EH (cell line): ENCODE results near the gene NHERF2.
A peak's percentile ranks its signal among the peaks of the same experiment; 100 is the strongest.

Experiments
- DNase-seq: peaks from one replicate; pipeline ENCODE4 v3.0.0-alpha.2; 2015; ENCODE audit warnings: low read depth

The NHERF2 gene

DNA sequence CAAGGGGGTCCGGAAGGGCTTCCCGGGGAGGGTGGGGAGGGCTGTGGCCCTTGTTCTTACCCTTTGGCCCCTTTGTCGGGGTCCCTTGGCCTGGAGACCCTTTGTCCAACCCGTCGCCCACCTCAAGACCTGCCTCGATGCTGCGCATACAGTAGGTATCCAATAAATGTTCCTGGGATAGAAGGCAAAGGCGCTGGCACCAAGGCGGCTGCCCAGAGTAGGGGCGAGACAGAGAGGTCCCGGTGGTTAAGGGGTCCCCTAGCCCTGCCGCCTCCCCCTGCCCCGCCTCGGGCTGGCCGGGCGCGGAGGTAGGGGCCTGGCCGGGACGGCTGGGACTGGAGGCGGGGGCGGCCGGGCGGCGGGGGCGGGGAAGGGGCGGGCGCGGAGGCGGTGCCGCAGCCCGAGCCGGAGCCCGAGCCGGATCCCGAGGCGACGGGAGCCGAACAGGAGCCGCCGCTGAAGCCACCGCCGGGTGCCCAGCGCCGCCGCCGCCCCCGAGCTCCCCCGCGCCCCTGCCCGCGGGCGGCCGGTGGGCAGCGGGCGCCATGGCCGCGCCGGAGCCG lies at the start of gene NHERF2:
TSS of gene NHERF2 (plus strand) at position 442 of the 563 bp plus-strand sequence. CDS start at position 546, 104 bp downstream.
- peak; percentile 52 for DNase-seq

DNA sequence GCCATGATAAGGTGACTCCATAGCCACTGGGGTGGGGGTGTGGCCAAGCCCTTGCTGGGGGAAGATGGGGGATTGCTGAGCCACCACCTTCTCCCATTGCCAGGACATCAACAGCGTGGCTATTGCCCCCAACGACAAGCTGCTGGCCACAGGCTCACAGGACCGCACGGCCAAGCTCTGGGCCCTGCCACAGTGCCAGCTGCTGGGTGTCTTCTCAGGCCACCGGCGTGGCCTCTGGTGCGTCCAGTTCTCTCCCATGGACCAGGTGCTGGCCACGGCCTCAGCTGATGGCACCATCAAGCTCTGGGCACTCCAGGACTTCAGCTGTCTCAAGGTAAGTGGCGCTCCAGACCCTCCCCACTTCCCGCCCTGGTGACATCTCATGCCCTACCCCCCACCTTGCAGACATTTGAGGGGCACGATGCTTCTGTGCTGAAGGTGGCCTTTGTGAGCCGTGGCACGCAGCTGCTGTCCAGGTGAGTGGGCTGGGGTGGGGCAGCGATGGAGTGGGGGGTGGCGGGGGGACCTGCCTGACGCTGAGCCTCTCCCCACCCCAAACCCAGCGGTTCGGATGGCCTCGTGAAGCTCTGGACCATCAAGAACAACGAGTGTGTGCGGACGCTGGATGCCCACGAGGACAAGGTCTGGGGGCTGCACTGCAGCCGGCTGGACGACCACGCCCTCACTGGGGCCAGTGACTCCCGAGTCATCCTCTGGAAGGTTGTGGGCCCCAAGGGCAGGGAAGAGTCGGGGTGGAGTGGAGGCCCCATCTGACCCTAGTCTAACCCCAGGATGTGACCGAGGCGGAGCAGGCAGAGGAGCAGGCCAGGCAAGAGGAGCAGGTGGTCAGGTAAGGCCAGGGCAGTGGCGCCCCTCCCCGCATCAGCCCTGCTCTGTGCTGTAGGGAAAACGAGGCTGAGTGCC lies 49.5 kb upstream of the NHERF2 start:
- no peak for DNase-seq

DNA sequence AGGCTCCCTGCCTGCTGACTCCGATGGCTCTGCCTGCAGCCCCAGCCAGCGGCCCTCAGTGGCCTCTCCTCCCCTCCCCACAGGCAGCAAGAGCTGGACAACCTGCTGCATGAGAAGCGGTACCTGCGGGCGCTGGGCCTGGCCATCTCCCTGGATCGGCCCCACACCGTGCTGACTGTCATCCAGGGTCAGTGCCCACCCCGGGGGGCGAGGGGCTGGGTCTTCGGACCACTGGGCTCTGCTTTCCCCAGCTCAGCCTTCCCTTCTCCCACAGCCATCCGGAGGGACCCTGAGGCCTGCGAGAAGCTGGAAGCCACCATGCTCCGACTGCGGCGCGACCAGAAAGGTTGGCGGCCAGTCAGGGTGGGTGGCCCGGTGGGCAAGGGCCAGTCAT lies 48.8 kb upstream of the NHERF2 start:
- DNase-seq: no peak

DNA sequence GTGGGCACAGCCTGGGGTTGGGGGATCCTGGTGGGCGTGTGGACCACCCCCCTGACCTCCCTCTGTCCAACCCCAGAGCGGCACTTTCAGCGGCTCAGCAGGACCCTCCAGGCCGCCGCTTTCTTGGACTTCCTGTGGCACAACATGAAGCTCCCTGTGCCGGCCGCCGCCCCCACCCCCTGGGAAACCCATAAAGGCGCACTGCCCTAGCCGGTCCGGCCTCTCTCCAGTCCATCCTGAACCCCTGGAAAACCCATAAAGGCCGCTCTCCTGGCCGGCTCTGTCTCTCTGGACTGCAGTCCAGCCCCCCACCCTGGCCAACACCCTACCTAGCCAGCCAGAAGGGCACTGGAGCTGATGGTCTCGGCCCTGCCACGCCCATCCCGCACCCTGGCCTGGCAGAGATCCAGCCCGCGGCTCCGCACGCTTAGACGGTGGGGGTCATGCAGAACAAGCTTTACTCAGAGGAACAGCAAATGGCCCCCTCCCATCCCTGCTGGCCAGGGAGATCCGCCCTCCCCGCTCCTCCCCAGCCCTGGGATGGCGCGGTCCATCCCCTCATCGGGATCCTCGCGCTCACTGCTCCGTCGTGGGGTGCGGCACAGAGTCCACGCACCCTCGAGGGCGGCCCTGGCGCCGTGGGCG lies 48.1 kb upstream of the NHERF2 start:
- no peak for DNase-seq

DNA sequence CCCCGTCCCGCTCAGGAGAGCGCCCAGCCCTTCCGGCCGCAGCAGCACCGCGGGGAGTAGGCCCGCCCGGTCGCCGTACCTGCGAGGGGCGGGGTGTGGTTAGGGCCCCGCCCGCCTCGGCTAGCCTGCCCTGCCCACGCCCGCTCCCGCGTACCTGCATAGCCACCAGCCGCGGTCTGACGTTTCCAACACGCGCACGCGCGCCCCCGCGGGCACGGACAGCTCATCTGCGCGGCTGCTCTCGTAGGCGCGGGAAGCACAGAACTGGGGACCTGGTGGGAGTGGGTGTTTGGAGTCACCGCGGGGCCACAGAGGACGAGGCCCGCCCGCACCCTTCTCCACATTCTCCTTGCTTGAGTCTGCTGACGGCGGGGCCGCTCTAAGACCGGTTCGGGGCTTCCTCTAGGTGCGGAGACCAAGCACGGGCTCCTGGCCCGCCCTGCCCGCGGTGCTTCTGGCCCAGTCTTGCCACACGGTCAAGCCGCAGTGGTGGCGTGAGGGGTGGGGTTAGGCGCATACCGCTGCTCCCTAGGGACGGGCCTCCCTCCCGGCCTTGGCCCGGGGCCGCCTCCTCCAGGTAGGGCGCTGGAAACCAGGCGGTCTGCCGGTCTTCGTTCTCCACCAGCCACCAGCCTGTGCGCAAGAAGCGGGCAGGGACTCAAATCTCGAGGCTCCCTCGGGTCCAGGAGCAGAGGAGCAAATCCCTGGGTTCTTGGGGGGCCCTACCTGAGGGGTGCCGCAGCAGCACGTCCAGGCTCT lies 47.3 kb upstream of the NHERF2 start:
- DNase-seq: no peak

DNA sequence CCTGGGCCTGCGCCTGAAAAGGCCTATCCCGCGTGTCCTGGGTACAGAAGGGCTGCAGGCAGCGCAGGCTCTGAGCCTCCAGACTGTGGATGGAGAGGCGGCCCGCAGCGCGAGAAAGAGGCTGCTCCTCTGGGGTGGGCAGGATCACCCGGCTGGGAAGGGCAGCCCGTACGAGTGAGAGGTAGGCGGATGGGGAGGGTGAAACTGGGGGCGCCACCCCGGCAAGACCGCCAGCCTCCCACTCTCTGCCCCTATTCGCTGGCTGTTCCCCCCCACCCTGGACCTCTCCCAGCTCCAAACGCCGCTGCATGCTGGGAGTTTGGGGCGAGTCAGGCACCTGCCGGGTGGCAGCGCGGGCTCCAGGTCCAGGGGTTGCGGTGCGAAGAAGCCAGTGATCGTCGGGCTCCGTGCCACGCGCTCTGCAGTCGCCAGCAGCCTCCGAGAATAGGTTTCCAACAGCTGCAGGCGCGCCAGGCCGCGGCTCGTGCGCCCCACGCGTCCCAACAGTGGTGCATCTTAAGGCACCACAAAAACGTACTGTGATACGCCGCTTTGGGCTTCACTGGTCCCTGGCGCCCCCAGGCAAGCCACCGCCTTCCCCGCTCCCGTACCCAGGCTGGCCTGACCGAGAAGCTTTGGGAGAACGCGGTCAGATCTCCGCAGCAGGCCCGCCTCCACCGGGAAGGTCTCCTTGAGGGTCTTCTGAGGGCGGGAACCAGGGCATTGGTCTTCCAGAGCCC lies 46.5 kb upstream of the NHERF2 start:
- no peak for DNase-seq

DNA sequence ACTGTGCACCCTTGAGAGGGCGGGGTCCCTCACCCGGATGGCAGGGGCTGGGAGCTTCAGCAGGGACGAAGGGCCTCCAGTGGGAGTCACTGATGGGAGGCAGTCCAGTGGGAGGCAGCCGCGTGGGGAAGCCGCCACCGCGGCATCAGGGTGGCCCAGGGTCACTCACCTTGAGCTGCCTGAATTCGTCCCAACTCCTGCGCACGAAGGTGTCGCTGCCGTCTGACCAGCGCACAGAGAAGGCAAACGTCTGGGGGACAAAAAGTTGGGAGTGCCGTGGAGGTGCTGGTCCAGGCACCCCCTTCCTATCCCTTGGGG lies 46.0 kb upstream of the NHERF2 start:
- no peak for DNase-seq

DNA sequence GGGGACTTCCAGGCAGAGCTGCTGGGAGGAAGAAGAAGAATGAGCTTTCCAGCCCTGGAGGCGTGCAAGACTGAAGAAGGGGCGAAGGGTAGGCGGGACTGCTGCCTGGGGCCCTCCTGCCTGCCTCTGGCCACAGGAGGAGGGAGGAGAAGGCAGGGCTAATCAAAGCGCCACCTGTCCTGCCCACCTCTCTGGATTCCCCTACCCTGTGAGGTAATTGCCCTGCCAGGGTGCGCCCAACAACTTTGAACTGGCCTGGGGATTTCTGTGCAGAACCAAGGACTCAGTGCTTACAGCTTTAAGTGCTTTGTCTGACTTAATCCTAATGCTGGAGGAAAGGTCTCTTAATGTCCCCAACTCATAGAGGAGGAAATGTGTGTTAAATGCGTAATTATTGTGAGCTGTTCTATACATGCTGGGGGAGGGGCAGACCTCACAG lies 45.3 kb upstream of the NHERF2 start, which contains the start of gene NOXO1:
TSS of gene NOXO1 (minus strand) at position 72 of the 439 bp plus-strand sequence. CDS start 290 bp downstream, outside the sequence.
- DNase-seq: no peak

DNA sequence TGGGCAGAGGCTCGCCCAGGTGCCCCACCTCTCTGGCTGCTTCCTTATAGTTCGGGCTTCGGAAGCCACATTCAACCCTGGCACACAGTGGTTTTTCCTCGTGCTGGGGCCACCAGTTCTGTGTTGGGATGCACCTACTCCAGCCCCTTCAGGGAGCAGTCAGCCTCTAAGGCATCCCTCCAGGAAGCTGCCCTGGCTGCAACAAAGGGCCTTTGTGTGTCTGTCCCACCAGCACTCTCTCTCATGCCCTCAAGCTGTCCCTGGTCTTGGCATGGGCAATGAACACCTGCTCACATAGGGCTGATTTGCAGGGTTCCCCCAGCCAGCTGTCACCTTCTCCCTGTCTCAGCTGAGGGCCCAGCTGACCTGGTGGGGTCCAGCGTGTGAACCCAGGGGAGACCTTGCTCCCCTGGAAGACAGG lies 44.7 kb upstream of the NHERF2 start:
- no peak for DNase-seq

DNA sequence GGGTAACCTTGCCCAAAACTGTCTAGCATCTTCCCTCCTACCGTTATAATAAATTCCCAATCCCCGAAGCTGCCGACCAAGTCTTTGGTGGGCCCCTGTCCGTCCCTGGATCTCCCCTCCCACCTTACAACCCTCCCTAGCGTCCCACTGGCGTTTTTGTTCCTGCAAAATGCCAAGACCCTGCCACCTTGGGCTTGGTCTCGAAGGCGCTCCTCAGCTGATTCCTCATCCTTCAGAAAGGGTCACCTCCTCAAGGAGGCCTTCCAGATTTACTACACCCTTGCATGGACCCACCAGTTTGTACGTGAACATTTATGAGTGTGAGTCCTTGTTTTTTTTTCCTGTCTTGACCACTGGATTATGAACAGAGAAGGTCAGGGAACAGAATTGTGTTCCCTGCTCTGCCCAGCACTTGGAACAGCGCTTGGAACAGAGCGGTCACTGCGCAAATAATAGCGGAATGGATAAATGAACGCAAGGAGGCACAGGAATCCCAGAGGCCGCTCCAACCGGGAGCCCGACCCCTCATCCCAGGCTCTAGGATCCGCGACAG lies 43.6 kb upstream of the NHERF2 start:
- DNase-seq: no peak

DNA sequence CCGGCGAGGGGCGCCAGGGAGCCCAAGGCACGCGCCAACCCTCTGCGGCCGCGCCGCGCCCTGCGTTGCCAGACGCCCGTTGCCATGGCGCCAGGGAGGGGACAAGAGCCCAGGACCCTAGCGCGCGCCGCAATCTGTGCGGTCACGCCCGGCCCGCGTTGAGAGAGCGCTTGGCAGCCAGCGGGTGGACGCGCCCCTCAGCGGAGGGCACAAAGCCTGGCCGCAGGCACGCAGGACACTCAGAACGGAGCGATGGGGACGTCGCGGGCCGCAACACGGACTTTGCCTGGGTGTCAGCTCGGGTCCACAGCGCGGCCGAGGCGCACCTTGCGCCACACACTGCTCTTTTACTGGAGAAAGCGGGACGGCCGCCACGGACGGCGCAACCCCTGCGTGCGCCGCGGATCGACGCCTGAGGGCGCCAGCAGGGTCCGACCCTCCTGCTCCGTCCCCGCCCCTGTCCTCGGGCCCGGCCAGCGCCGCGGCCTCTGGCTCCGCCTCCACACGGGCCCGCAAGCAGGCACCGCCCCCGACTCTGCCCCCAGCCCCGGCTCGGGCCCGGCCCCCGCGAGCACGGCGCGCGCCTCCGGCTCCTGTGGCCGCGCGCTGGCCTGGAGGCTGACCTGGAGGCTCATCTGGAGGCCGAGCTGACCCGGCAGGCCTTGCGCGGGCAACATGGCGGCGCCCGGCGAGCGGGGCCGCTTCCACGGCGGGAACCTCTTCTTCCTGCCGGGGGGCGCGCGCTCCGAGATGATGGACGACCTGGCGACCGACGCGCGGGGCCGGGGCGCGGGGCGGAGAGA lies 43.0 kb upstream of the NHERF2 start, which contains the start of gene GFER:
TSS of gene GFER (plus strand) at position 650 of the 803 bp plus-strand sequence. CDS start at position 676, 26 bp downstream.
- peak; percentile 92 for DNase-seq

DNA sequence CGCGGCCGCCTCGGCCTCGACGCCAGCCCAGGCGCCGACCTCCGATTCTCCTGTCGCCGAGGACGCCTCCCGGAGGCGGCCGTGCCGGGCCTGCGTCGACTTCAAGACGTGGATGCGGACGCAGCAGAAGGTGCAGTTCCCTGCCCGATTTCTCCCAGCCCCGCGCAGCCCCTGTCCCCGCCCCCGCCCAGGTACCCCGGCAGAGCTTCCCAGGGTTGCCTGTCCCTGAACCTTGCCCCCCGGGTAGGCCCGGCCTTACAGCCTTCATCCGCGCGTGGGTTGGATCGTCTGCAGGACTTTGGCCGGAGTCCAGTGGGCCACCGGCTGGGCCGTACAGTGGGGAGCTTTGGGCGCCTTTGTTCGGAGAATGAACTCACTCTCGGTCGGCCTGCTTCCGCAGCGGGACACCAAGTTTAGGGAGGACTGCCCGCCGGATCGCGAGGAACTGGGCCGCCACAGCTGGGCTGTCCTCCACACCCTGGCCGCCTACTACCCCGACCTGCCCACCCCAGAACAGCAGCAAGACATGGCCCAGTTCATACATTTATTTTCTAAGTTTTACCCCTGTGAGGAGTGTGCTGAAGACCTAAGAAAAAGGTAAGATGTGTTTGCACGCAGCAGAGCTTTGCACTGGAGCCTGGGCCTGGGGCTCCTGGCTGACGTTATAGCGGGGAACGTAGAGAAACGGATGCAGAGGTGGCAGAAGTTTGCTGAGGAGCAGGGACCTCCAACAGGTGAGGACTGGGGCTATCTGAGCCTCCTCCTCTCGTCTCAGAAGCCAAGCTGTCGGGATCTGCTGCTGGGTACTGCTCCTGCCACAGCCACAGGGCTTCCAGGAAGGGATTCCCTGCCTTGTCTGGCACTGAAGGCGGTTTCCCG lies 42.1 kb upstream of the NHERF2 start:
- peak; percentile 31 for DNase-seq

DNA sequence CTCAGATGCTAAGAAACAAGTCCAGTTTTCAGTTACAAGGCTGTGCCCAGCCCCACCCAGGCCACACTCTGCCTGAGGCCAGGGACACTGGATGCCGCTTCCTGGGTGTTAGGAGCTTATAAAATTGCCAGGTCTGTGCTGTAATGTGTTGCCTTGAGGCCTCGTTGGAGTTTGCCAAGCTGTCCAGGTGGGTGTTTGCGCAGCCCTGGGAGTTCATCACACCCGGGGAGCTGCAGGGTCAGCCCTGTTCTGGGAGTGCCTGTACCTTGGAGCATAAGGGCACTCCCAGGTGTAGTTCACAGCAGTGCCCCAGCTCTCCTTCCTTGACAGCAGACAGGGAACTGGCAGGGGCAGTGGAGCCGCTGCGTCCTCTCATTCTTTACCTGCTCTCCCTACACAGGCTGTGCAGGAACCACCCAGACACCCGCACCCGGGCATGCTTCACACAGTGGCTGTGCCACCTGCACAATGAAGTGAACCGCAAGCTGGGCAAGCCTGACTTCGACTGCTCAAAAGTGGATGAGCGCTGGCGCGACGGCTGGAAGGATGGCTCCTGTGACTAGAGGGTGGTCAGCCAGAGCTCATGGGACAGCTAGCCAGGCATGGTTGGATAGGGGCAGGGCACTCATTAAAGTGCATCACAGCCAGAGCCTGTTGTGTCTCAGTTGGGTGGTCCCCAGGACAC lies 41.1 kb upstream of the NHERF2 start:
- DNase-seq: no peak

DNA sequence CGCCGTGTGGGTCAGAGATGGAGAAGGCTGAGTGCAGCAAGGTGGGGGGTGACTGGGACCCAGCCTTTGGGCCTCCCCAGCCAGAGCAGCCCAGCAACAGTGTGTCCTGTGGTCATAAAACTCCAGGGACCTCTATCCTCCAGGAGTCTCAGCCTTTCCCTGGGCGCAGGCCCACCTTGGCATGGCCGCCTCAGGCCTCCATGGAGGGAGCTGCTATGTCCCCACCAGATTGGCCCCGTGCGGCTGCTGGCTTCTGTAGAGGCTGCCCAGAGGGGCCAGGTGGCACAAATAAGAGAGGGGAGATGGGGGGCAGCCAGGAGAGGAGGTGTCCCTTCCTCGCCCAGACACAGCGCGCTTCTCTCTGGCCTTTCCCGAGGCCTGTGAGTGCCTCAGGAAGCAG lies 39.5 kb upstream of the NHERF2 start:
- DNase-seq: no peak

DNA sequence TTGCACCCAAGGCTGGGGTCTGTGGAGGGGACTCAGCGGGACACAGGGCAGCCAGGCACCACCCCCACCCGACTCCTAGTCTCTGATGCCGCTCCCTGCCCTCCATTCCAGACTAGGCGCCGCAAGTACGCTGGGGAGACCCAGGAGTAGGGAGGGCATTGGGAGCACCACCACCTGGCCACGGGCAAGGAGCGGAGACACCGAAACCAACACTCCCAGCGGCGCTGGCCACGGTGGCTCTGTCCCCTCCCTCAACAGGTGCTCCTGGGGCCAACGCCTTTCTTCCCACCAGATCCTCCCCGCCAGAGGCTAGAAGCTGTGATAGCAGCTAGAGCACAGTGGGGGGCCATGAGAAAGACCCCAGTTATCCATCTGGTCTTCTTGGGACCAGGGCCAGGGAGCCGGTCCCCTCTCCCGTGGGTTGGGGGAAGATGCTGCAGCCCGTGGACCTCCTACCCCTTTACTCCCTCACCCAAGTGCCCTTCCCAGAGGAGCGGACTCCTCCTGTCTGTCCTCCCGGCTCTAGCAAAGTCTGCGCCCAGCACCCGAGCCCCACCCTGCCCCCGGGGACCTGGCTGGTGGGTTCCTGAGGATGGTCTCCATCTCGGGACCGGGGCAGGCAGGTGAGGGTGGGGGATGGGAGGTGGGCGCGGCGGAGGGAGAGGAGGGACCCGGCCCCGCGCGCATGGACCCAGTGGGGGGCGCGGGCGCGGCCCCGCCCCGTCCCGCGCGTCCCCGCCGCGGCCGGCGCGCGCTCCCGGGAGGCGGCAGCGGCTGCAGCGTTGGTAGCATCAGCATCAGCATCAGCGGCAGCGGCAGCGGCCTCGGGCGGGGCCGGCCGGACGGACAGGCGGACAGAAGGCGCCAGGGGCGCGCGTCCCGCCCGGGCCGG lies 37.2 kb upstream of the NHERF2 start, which contains the start of gene SYNGR3:
TSS of gene SYNGR3 (plus strand) at position 762 of the 892 bp plus-strand sequence. CDS start 133 bp downstream, outside the sequence.
- DNase-seq: peak; percentile 31

DNA sequence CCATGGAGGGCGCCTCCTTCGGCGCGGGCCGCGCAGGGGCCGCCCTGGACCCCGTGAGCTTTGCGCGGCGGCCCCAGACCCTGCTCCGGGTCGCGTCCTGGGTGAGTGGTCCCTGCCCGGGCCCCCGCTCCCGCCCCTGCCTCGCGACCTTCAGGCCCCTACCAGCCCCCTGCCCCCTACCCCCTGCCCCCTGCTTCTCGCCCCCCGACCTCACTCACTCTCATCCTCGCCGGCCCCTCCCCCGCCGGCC lies 36.7 kb upstream of the NHERF2 start:
- no peak for DNase-seq

DNA sequence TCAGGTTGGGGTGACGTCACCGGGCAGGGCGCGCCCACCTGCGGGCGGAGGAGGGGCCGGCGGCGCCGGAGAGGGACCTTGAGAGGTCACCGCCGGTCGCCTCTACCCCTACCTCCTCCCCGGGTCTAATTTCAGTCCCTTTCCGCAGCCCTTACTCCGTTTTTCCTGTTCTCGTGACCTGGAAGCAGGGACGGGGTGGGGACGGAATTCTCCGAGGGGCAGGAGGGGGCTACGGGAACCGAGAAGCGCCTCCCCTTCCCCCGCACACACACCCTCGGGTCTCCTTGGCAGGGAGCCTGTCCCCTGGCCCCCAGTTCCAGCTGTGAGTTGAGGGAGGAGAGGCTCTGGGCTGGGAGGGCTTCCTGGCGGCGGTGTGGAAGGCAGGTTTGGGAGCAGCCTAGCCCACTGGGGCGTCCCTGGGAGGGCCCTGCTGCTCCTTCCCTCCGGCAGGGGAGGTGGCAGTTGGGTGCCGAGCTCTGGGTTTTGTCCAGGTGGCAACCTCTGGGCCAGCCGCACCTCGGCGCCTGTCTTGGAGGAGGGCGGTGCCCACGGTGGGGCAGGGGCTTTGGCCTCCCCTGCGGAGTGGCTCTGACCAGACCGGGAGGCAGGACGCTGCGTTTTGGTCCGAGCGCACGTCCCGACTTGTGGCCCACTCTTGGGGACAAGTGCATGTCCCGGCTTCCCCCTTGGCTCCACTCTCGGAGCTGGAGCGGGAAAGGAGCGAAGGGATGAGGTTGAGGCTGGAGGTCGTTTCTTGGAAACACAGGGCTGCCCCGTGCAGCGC lies 36.2 kb upstream of the NHERF2 start:
- no peak for DNase-seq
